NT2/D1 (cell line): ENCODE data around the gene HOXB9.

Experiments used
- SUZ12 ChIP-seq: IDR thresholded peaks from 2 replicates; pipeline ENCODE4 v1.6.1; 2011; ENCODE audit not compliant: insufficient read length, insufficient read depth; ENCODE audit errors: extremely low read depth
- YY1 ChIP-seq: IDR thresholded peaks from 2 replicates; pipeline ENCODE4 v1.6.1; 2011; ENCODE audit not compliant: insufficient read length, insufficient read depth
- ZNF274 ChIP-seq: IDR thresholded peaks from 2 replicates; pipeline ENCODE4 v1.6.1; 2011; ENCODE audit warnings: mild to moderate bottlenecking, low read depth, low read length

- TF ChIP-seq YY1 (no peak), ZNF274 (no peak), SUZ12 (no peak)
These were observed 2.6 kb downstream of the HOXB9 start for GRCh38 chr17:48623583-48623982.
